Measurements from ENCODE around the gene XRRA1. TPM values are rescaled to one million over a fixed set of nuclear protein-coding genes. Genes with fewer than 3 reads are reported as not detected.

XRRA1 gene
- total RNA-seq, result 7.9 and 10.7 TPM in 2 replicates

GRCh38 chr11:74948898-74949752 lies at the start of gene XRRA1, which contains the start of gene SPCS2:
Gene XRRA1, minus strand, starts transcription at chr11:74949091. Its CDS starts 8,213 bp downstream, at chr11:74940878.
Gene SPCS2, plus strand, starts transcription at chr11:74949266. Its CDS starts 20 bp downstream, at chr11:74949286.

GRCh38 chr11:74988541-74989259 lies 39.8 kb upstream of the XRRA1 start, which contains the start of gene NEU3:
Gene NEU3, plus strand, starts transcription at chr11:74988933. Its CDS starts 128 bp downstream, at chr11:74989061.

Other genes with a start within 250 kb of the XRRA1 start
- gene CHRDL2, start 217.7 kb downstream of the XRRA1 start, total RNA-seq, result not detected in 2 replicates
- 17.4 and 22.1 TPM in 2 replicates for gene RNF169, start 200.2 kb downstream of the XRRA1 start, total RNA-seq
- 35.9 and 39.8 TPM in 2 replicates for gene SPCS2, start 175 bp upstream of the XRRA1 start, total RNA-seq
- gene NEU3, start 39.8 kb upstream of the XRRA1 start, total RNA-seq, result 8.2 and 10.8 TPM in 2 replicates
- not detected in 2 replicates for gene OR2AT4, start 147.8 kb upstream of the XRRA1 start, total RNA-seq
- gene SLCO2B1, start 202.0 kb upstream of the XRRA1 start, total RNA-seq, result not detected in 2 replicates

Data from nasal cavity respiratory epithelium epithelial cell of viscerocranial mucosa (primary cell).